Activated T-cell treated with anti-CD3 and anti-CD28 coated beads for 1 hour (primary cell): ENCODE results near the gene RPRD1A.
"Not testable (repeated sequence)": the region's sequence is repeated elsewhere in the genome, so short reads cannot be mapped to it uniquely, and the experiment has no call there.

Source experiments
- DNase-seq: peaks from one replicate; pipeline ENCODE4 v3.0.0-alpha.2; 2020; ENCODE audit warnings: low read depth

RPRD1A gene

GRCh38 chr18:36077764-36078163 lies 10.4 kb upstream of the RPRD1A start:
- DNase-seq, result not testable (repeated sequence)

GRCh38 chr18:36075862-36076587 lies 8.7 kb upstream of the RPRD1A start:
- DNase-seq, result no peak

DNA sequence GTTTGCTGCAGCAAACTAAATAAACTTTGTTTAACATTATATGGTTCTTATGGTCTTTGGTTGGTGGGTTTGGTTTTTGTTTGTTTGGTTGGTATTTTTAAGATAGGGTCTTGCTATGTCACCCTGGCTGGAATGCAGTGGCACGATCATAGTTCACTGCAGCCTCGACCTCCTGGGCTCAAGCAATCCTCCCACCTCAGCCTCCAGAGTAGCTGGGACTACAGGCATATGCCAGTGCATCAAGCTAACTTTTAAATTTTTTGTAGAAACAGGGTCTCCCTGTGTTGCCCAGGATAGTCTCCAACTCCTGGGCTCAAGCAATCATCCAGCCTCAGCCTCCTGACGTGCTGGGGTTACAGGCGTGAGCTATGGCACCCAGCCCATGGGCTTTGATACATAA lies 7.1 kb upstream of the RPRD1A start:
- DNase-seq, result no peak

GRCh38 chr18:36073676-36074075 lies 6.3 kb upstream of the RPRD1A start:
- no peak for DNase-seq

DNA sequence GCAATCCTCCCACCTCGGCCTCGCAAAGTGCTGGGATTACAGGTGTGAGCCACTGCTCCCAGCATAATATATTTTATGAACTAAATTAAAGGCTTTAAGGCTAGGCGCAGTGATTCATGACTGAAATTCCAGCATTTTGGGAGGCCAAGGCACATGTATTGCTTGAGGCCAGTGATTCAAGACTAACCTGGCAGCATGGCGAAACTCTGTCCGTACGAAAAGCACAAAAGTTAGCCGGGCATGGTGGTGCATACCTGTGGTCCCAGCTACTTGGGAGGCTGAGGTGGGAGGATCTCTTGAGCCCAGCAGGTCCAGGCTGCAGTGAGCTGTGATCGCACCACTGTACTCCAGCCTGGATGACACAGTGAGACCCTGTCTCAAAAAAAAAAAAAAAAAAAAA lies 5.0 kb upstream of the RPRD1A start:
- not testable (repeated sequence) for DNase-seq

GRCh38 chr18:36066686-36067054 lies 689 bp downstream of the RPRD1A start:
- no peak for DNase-seq

DNA sequence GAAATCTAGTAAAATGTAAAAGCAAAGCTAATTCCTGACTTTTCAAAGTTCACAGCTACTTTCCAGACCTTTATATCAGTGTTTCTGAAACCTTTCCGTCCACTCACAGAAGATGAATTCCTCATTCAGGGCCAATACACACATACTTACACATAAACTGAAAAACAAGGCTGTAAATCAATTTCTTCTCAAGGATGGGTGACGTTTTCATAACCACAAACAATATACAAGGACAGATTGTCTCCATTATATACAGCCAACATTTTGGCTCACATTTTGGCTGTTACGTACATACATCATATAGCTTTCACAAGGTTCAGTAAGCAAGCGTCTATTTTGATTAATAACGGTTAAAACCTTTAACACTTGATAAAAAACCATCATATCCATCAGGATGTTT lies 1.4 kb downstream of the RPRD1A start:
- no peak for DNase-seq

- DNase-seq, result not testable (repeated sequence)
These were observed 2.6 kb downstream of the RPRD1A start for GRCh38 chr18:36064809-36065079.

DNA sequence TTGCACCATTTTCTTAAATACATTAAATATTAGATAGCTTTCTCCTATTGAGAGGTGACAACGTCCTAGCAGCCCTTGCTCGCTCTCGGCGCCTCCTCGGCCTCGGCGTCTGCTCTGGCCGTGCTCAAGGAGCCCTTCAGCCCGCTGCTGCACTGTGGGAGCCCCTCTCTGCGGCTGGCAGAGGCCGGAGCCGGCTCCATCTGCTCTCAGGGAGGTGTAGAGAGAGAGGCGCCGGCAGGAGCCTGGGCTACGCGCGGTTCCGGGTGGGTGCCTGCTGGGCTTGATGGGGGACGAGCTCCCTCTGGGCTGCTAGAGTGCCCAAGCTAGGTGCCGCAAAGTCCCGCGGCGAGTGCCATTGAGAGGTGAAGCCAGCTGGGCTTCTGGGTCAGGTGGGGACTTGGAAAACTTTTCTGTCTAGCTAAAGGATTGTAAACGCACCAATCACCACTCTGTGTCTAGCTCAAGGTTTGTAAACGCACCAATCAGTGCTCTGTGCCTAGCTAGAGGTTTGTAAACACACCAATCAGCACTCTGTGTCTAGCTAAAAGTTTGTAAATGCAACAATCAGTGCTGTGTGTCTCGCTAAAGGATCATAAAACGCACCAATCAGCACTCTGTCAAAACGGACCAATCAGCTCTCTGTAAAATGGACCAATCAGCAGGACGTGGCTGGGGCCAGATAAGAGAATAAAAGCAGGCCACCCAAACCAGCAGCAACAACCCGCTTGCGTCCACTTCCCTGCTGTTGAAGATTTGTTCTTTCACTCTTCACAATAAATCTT lies 3.1 kb downstream of the RPRD1A start:
- DNase-seq, result no peak

- DNase-seq, result no peak
These were observed 8.7 kb downstream of the RPRD1A start for GRCh38 chr18:36058674-36059073.

DNA sequence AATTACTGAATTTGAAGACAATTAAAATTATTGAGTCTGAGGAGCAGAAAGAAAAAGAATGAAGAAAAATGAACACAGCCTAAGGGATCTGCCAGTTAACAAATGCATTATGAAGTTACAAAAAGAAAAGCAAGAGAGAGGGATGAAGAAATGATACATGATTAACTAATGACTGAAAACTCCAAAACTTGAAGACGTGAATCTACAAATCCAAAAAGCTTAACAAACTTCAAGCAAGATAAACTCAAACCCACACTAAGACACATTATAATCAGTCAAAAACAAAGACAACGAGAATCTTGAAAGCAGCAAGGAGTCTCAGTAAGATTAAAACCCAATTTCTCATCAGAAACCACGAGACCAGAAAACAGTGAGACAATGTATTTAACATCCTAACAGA lies 15.6 kb downstream of the RPRD1A start:
- DNase-seq, result no peak

- DNase-seq, result no peak
These were observed 16.9 kb downstream of the RPRD1A start for GRCh38 chr18:36050479-36050878.

DNA sequence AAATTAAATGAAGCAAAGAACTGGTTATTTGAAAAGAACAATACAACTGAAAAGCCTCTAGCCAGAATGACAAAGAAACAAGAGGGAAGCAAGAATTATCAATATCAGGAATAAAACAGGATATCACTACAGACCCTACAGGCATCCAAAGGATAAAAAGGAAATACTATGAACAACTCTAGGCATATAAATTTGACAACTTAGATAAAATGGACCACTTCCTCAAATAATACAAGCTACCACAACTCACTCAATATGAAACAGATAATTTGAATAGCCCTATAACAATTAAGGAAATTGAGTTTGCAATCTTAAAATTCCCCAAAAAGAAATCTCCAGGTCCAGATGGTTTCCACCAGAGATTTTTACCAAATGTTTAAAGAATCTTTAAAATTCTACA lies 19.8 kb downstream of the RPRD1A start:
- DNase-seq, result no peak

DNA sequence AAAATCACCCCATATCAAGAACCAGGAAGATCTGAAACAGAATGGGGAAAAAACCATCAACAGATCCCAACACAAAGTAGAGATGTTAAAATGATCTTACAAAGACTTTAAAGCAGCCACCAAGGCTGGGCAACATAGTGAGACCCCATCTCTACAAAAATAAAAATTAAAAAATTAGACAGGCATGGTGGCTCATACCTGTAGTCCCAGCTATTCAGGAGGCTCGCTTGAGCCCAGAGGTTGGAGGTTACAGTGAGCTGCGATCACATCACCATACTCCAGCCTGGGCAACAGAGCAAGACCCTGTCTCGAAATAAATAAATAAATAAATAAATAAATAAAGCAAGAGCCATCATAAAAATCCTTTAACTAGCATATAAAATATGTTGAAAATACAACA lies 20.5 kb downstream of the RPRD1A start:
- DNase-seq, result no peak

- DNase-seq, result no peak
These were observed 21.9 kb downstream of the RPRD1A start for GRCh38 chr18:36045241-36045991.

- no peak for DNase-seq
These were observed 24.2 kb downstream of the RPRD1A start for GRCh38 chr18:36043153-36043552.

GRCh38 chr18:36041146-36041545 lies 26.2 kb downstream of the RPRD1A start:
- DNase-seq, result no peak

DNA sequence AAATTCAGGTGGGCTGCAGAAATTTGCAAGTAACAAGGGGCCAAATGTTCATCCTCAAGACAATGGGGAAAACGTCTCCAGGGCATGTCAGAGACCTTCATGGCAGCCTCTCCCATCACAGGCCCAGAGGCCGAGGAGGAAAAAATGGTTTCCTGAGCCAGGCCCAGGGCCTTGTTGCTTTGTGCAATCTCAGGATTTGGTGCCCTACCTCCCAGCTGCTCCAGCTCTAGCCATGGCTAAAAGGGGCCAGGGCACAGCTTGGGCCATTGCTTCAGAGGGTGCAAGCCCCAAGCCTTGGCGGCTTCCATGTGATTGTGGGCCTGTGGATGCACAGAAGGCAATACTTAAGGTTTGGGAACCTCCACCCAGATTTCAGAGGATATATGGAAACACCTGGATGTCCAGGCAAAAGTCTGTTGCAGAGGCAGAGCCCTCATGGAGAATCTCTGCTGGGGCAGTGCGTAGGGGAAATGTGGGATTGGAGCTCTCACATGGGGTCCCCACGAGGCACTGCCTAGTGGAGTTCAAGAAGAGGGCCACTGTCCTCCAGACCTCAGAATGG lies 29.2 kb downstream of the RPRD1A start:
- DNase-seq, result no peak

DNA sequence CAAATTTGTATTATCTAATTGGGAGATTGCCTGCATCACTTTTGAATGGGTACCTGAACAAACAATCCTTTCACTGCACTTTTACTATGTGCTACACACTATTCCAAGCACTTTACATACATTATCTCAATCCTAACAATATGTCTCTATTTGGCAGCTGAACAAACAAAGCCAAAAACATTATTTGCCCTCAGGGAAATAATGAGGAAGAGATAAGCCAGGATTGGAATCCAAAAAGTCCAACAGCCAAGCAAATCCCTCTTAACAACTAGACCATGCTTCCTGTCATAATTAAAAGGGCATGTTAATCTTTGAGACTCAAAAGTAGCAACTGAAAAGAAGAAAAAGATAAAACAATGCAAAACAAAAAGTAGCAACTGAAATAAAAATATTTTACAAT lies 32.1 kb downstream of the RPRD1A start:
- DNase-seq, result no peak

DNA sequence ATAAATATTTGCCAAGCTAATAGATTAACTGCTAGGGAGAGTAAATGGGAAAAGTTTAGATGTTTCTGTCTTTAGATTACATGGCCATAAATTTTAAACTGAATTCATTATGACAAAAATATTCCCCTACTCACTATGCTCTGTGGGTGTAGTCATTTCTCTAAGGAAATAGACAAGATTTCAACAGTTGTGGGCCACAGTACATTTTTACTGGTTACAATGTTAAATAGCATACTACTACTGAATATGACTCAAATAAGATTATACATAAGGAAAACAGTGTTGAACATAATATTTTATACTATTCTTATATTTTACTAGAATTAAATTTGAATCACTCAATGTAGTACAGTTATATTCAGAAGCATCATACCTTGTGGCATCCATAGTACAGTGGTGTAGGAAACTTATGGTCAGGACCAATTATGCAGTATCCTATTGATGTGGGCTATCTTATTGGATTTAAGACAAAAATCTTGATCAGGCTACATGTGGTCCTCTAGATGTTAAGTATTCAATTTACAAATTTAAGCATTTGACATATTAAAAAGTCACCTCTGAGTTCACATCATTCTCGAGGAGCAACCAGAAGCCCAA lies 33.0 kb downstream of the RPRD1A start:
- no peak for DNase-seq

GRCh38 chr18:36031903-36032302 lies 35.5 kb downstream of the RPRD1A start:
- no peak for DNase-seq

GRCh38 chr18:36031407-36031806 lies 36.0 kb downstream of the RPRD1A start:
- DNase-seq, result no peak

DNA sequence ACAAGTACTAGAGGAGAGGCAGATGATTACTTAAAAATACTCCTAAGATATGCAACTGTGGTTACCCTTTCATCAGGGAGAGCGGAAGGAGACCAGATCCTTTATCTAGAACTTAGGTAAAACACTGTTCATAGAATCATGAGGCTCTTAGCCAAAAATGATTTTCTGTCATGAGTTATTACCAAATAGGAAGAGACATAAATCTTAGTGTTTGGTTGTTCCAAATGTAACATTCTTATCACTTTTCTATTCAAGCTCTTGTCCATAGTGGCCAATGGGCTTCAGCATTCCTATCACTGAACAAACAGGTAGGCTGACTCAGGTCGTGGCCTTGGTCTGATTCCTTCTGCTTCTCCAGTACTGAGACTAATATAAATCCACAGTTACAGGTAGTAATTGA lies 38.5 kb downstream of the RPRD1A start:
- DNase-seq, result no peak
